ENCODE measurements around the gene FKBP15. TPM values are rescaled to one million over a fixed set of nuclear protein-coding genes. Genes with fewer than 3 reads are reported as not detected.

The FKBP15 gene
- total RNA-seq, 1 experiment from 2014 or later: 18.5 TPM

GRCh38 chr9:113183956-113184488 lies 37.1 kb downstream of the FKBP15 start:
- no peaks in the 10 kb centered on the region for H3K4me1 ChIP-seq (ENCODE audit: insufficient read depth, low read length)
- no peak overlapping the region for H2BK12ac ChIP-seq (ENCODE audit: insufficient read length, low read depth, low read length)
- no peak for TF ChIP-seq CTCF (conservative IDR thresholded peaks at IDR 0.05)
- H2AK5ac ChIP-seq (ENCODE audit: insufficient read length, low read length): no peak overlapping the region
- DNase-seq: no peak
- Mint-ChIP-seq H3K4me3 (no peak overlapping the region), H3K27ac (no peak overlapping the region), H3K36me3 (ENCODE audit: insufficient read depth in 1 of 3, low read depth in 3 of 3) (peaks cover 9 to 63% (median 41%) of the 10 kb centered on the region in 3 experiments; a peak in 6 of 7 replicates), H3K9me3 (no peaks in the 10 kb centered on the region), H3K27me3 (ENCODE audit: low read depth) (no peaks in the 10 kb centered on the region), H3K4me1 (no peaks in the 10 kb centered on the region)
- no peaks in the 10 kb centered on the region for H4K20me1 ChIP-seq (ENCODE audit: control insufficient read depth, insufficient read depth, insufficient read length)
- H2BK5ac ChIP-seq (ENCODE audit: insufficient read length, low read length): no peak overlapping the region
- H3K18ac ChIP-seq (ENCODE audit: insufficient read length, low read depth, low read length): no peak overlapping the region
- H3K4ac ChIP-seq (ENCODE audit: low read depth, low read length): no peak overlapping the region
- no peaks in the 10 kb centered on the region for H3K27me3 ChIP-seq (ENCODE audit: insufficient read depth, low read length)
- H3K79me2 ChIP-seq (ENCODE audit: insufficient read depth, low read length): no peaks in the 10 kb centered on the region
- no peak overlapping the region for H3K27ac ChIP-seq (ENCODE audit: insufficient read length, low read depth, low read length)
- no peaks in the 10 kb centered on the region for H3K23me2 ChIP-seq (ENCODE audit: insufficient read length, low read depth, low read length, poor library complexity, severe bottlenecking)
- H3K14ac ChIP-seq (ENCODE audit: insufficient read depth, low read length): no peak overlapping the region
- H4K8ac ChIP-seq (replicated peaks; ENCODE audit: insufficient read length, low read depth, low read length): no peak overlapping the region
- H3K79me1 ChIP-seq (ENCODE audit: insufficient read depth, low read depth, low read length, poor library complexity, severe bottlenecking): no peaks in the 10 kb centered on the region
- no CpG with 5 or more reads among the region's 2 CpGs for WGBS (ENCODE audit: extremely low coverage, insufficient read length, low lambda C conversion rate)
- H2BK15ac ChIP-seq (ENCODE audit: low read depth, low read length): no peak overlapping the region
- H3T11ph ChIP-seq (ENCODE audit: low read length): no peak overlapping the region
- no peak overlapping the region for H3K23ac ChIP-seq (ENCODE audit: insufficient read length, low read depth, low read length)
- H2AFZ ChIP-seq (ENCODE audit: low read length): no peak overlapping the region
- no peak overlapping the region for H3K4me2 ChIP-seq (ENCODE audit: insufficient read depth, insufficient read length, low read length)
- H2BK20ac ChIP-seq (ENCODE audit: low read depth, low read length, poor library complexity, severe bottlenecking): no peak overlapping the region
- H3K56ac ChIP-seq (ENCODE audit: insufficient read length, low read depth, low read length): no peak overlapping the region
- H2BK120ac ChIP-seq (ENCODE audit: low read depth, low read length, poor library complexity, severe bottlenecking): no peak overlapping the region
- no peak overlapping the region for H3K9ac ChIP-seq (ENCODE audit: extremely low read depth, insufficient read length, low read length)
- H3K9me3 ChIP-seq (ENCODE audit: control insufficient read depth, low read depth, low read length): no peaks in the 10 kb centered on the region
- no peak overlapping the region for H4K5ac ChIP-seq (ENCODE audit: insufficient read length, low read depth, low read length)
- no peak overlapping the region for H4K91ac ChIP-seq (ENCODE audit: insufficient read length, low read depth, low read length)
